HFF-Myc (cell line): ENCODE measurements around the gene SH2D3C.

Experiments
- DNase-seq: peaks from one replicate; pipeline ENCODE4 v3.0.0-alpha.2; 2011; ENCODE audit warnings: low read depth; ENCODE audit errors: extremely low read depth
- H3K4me3 ChIP-seq: replicated peaks from 2 replicates; pipeline ENCODE4 v1.5.1; 2011; ENCODE audit warnings: low read depth, mild to moderate bottlenecking, control low read depth, low read length
- CTCF ChIP-seq: IDR thresholded peaks from 2 replicates; pipeline ENCODE4 v1.5.1; 2012; ENCODE audit warnings: mild to moderate bottlenecking, low read depth, low read length, control low read depth; ENCODE audit errors: missing control alignments

SH2D3C gene

GRCh38 chr9:127731938-127732337 is 46.5 kb downstream of the SH2D3C start:
- DNase-seq: no peak
- no peak for TF ChIP-seq CTCF
- H3K4me3 ChIP-seq: no peak overlapping the region

- no peak for TF ChIP-seq CTCF
Measured at GRCh38 chr9:127730799-127731410, 47.6 kb downstream of the SH2D3C start.

GRCh38 chr9:127730262-127730661 is 48.2 kb downstream of the SH2D3C start:
- TF ChIP-seq CTCF: no peak
- H3K4me3 ChIP-seq: no peak overlapping the region
- no peak for DNase-seq

More at GRCh38 chr9:127730799-127731410, 47.6 kb downstream of the SH2D3C start:
- H3K4me3 ChIP-seq: no peak overlapping the region
- no peak for DNase-seq

GRCh38 chr9:127729522-127730256 is 48.8 kb downstream of the SH2D3C start:
- TF ChIP-seq CTCF: no peak
- H3K4me3 ChIP-seq: no peak overlapping the region
- DNase-seq: no peak

GRCh38 chr9:127728808-127729207 is 49.7 kb downstream of the SH2D3C start:
- no peak overlapping the region for H3K4me3 ChIP-seq
- no peak for DNase-seq
- TF ChIP-seq CTCF: no peak

- no peak overlapping the region for H3K4me3 ChIP-seq
- no peak for TF ChIP-seq CTCF
- DNase-seq: no peak
Measured at GRCh38 chr9:127726871-127727270, 51.6 kb downstream of the SH2D3C start.
